Globus pallidus (tissue), 1 donor: Measurements from ENCODE around the gene OR10V1.
"Not testable (repeated sequence)": the region's sequence is repeated elsewhere in the genome, so short reads cannot be mapped to it uniquely, and the experiment has no call there.

Source experiments
- DNase-seq: peaks from one replicate; pipeline ENCODE4 v3.0.0-alpha.2; 2015; ENCODE audit warnings: low spot score

OR10V1 gene

GRCh38 chr11:59710136-59710847, 3.4 kb downstream of the OR10V1 start:
- no peak for DNase-seq

DNA sequence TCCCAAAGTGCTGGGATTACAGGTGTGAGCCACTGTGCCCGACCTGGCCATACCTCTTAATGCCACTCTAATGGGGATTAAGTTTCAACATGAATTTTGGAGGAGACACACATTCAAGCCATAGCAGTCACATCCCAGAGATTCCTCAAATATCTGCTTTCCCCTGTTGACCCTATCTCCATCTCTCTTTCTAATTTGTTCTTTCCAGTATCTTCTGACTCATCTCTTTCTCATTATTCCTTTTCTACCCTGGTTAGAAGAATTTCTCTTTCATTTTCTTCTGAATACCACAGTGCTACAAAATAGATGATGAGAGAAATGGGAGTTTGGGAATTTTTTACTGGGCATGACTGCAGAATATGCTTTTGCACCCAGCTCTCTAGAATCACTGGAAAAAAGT, 5.1 kb downstream of the OR10V1 start:
- no peak for DNase-seq

DNA sequence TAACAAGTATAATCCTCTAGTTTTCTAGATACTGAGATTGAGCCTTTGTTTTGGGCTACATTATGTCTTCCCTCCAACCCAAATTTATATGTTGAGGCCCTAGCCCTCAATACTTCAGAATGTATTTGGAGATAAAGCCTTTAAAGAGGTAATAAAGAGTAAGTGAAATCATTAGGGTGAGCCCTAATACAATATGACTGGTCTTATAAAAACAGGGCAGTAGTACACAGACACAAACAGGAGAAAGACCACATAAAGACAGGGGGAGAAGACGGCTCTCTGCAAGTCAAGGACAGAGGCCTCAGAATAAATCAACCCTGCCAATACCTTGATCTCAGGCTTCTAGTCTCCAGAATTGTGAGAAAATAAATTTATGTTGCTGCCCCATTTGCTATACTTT, 6.3 kb downstream of the OR10V1 start:
- no peak for DNase-seq

DNA sequence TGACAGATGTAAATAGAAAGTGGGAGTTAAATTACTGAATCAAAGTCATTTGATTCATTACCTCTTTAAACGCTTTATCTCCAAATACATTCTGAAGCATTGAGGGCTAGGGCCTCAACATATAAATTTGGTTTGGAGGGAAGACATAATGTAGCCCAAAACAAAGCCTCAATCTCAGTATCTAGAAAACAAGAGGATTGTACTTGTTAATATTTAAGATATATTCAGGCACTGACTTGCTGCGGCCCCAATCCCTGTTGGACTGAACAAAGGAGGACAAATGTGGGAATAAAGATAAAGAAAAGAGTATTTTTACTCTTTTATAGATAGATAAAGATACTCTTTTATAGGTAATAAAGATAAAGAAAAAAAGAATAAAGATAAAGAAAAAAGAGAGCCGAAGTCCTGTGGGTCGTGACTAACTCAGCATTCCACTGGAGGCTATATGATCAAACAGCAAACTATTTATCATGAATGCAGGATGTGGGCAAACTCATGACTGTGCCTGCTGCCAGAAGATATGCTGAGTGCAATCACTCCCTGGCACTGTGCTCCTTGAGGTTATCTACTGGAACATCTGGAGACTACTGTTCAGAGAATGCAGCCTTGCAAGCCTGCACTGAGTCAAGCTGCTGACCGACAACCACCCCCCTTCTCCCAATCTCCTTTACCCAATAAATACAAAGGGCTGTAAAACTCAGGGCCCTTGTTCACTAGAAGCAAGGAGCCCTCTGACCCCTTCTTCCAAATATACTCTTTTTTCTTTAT, 6.9 kb downstream of the OR10V1 start:
- DNase-seq = no peak

DNA sequence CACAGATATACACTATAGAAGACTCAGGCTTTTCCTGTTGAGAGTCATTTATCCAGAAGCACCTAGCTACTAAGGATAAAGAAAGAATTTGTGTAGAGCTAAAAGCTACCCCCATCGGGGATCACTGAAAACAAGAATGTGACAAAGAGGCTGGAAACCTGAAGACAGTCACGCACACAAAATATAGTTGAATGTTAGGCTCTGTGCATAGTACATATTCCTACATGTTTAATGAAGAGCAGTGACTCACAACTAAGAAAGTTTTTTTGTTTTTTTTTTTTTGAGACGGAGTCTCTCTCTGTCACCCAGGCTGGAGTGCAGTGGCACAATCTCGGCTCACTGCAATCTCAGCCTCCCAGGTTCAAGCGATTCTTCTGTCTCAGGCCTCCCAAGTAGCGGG, 8.4 kb downstream of the OR10V1 start:
- no peak for DNase-seq

GRCh38 chr11:59703515-59703914, 10.1 kb downstream of the OR10V1 start:
- not testable (repeated sequence) for DNase-seq

GRCh38 chr11:59700157-59700556, 13.5 kb downstream of the OR10V1 start:
- DNase-seq = not testable (repeated sequence)

DNA sequence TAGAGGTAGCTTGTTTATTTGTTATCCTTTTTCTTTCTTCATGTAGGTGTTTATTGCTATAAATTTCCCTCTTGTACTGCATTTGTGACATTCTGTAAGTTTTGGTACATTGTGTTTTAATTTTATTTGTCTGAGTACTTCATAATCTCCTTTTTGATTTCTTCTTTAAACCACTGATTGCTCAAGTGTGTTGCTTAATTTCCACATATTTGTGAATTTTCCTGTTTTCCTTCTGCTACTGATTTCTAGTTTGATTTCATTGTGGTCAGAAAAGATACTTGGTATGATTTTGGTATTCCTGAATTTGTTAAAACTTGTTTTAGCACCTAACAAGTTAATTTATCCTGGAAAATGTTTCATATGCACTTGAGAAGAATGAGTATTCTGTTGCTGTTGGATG, 15.1 kb downstream of the OR10V1 start:
- no peak for DNase-seq

DNA sequence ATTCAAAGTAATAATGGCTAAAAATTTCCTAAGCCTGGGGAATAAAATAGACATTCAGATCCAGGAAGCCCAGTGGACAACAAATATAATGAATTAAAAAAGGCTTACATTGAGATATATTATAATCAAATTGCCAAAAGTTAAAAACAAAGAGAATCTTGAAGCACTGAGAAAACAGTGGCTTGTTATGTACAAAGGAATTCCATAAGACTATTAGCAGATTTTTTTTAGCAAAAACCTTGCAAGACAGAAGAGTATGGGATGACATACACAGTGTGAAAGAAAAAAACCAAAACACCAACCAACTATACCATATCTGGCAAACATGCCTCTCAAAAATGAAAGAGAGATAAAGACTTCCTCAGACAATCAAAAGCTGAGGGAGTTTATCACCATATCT, 20.7 kb downstream of the OR10V1 start:
- no peak for DNase-seq

- no peak for DNase-seq
These were observed 22.5 kb downstream of the OR10V1 start for GRCh38 chr11:59691156-59691555.

DNA sequence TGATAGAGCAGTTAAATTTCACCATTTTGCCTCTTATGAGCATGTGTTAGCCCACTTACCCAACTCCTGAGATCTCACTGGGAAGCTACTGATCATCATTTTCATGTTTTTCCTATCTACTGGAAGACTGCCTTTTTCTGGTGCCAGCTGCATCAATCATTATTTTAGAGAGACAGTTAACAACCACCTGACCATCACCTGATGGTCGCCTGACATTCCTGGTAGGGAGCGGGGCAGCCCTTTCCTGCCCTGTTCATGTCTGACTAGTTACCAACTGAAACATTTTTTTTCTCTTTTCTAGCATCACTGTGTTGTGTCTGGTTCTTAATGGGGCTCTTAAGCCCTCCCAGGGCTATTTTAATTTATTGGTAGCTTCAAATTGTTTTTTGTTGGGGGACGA, 24.6 kb downstream of the OR10V1 start:
- DNase-seq = no peak

DNA sequence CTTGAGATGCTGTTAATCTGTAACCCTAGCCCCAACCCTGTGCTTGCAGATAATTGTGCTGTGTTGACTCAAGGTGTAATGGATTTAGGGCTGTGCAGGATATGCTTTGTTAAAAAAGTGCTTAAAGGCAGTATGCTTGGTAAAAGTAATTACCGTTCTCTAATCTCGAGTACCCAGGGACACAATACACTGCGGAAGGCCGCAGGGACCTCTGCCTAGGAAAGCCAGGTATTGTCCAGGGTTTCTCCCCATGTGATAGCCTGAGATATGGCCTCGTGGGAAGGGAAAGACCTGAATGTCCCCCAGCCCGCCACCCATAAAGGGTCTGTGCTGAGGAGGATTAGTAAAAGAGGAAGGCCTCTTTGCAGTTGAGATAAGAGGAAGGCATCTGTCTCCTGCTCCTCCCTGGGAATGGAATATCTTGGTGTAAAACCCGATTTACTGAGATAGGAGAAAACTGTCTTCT, 32.4 kb downstream of the OR10V1 start:
- not testable (repeated sequence) for DNase-seq

- DNase-seq = peak; percentile 41
These were observed 33.1 kb downstream of the OR10V1 start for GRCh38 chr11:59680287-59681154.

DNA sequence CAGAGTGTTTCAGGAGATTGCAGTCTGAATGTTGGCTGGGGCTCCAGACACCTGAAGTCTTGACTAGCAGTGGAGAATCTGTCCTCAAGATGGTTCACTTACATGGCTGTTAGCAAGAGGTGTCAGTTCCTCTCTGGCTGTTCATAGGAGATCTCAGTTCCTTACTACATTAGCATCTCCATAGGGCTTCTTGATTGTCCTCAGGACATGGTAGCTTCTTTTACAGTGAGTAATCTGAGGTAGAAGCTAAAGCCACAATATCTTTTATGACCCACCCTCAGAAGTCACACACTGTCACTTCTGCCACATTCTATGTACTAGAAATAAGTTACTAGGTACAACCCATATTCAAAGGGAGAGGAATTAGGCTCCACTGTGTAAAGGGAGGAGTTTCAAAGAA, 34.3 kb downstream of the OR10V1 start:
- DNase-seq = no peak

DNA sequence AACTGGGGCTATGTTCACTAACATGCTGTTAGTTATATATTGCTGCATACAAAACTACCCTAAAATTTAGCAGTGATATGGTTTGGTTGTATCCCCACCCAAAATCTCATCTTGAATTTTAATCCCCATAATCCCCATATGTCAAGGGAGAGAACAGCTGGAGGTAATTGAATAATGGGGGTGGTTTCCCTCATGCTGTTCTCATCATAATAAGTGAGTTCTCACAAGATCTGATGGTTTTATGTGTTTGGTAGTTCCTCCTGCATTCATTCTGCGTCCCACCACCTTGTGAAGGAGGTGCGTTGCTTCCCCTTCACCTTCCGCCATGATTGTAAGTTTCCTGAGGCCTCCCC, 34.9 kb downstream of the OR10V1 start:
- no peak for DNase-seq

GRCh38 chr11:59678118-59678812, 35.4 kb downstream of the OR10V1 start:
- no peak for DNase-seq

GRCh38 chr11:59676205-59676604, 37.4 kb downstream of the OR10V1 start:
- no peak for DNase-seq

- no peak for DNase-seq
These were observed 39.4 kb downstream of the OR10V1 start for GRCh38 chr11:59674291-59674690.

DNA sequence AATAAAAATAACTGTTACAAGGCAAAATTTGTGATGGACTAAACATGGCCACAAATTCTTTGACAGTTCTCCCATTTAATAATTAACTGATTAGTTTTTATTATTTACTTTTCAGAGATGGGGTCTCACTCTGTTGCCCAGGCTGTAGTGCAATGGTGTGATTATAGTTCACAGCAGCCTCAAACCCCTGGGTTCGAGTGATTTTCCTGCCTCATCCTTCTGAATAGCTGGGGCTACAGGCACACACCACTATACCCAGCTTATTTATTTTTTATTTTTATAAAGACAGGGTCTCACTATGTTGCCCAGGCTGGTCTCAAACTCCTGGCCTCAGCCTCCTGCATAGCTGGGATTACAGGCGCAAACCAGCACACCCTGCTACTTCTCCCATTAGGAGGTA, 40.4 kb downstream of the OR10V1 start:
- no peak for DNase-seq

DNA sequence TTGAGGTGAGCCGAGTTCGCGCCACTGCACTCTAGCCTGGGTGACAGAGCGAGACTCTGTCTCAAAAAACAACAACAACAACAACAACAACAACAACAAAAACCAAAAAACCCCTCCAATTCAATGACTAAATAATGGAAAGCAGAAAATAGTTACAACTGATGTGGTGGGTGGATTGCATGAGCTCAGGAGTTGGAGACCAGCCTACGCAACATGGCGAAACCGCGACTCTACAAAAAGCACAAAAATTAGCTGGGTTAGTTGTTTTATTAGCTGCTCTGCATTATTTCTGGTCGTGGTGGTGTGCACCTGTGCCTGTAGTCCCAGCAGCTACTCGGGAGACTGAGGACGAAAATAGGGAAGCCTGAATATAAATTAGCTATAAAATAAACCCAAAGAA, 42.2 kb downstream of the OR10V1 start:
- DNase-seq = no peak

- DNase-seq = peak; percentile 70
These were observed 44.0 kb downstream of the OR10V1 start for GRCh38 chr11:59669611-59670009.
